HepG2 (cell line): Measurements from ENCODE around the gene RPL5. TPM values are rescaled to one million over a fixed set of nuclear protein-coding genes. Genes with fewer than 3 reads are reported as not detected.
A peak's percentile ranks its signal among the peaks of the same experiment; 100 is the strongest.

Source experiments
- AKAP8 ChIP-seq: sonication (generic); formaldehyde crosslinking; IDR thresholded peaks from 2 replicates; pipeline ENCODE4 v1.5.1; 2020; ENCODE audit warnings: mild to moderate bottlenecking, missing genetic modification reagents
- ARHGAP35 ChIP-seq: sonication (generic); formaldehyde crosslinking; IDR thresholded peaks from 2 replicates; pipeline ENCODE4 v1.9.0; 2022; ENCODE audit warnings: mild to moderate bottlenecking, inconsistent platforms, moderate library complexity, missing genetic modification reagents, borderline replicate concordance
- FOXK1 ChIP-seq: sonication (generic); formaldehyde crosslinking; IDR thresholded peaks from 2 replicates; pipeline ENCODE4 v1.4.0; 2020; ENCODE audit warnings: low read depth, missing genetic modification reagents, borderline replicate concordance
- GATAD2A ChIP-seq: IDR thresholded peaks from 2 replicates; pipeline ENCODE4 v1.6.1; 2016
- MAF1 ChIP-seq: sonication (generic); formaldehyde crosslinking; IDR thresholded peaks from 2 replicates; pipeline ENCODE4 v1.5.0; 2020; ENCODE audit warnings: missing genetic modification reagents, borderline replicate concordance
- MYNN ChIP-seq: sonication (generic); formaldehyde crosslinking; IDR thresholded peaks from 2 replicates; pipeline ENCODE4 v1.4.0; 2020; ENCODE audit warnings: mild to moderate bottlenecking, low read depth, missing genetic modification reagents
- NCOR1 ChIP-seq: fragments of 200-600 bp; sonication (generic); IDR thresholded peaks from 2 replicates; pipeline ENCODE4 v1.7.0; 2017; ENCODE audit warnings: antibody characterized with exemption, low read length, borderline replicate concordance
- NFIC ChIP-seq: IDR thresholded peaks from 2 replicates; pipeline ENCODE4 v1.6.1; 2012; ENCODE audit warnings: mild to moderate bottlenecking, low read length, inconsistent platforms
- NFYB ChIP-seq: sonication (generic); formaldehyde crosslinking; IDR thresholded peaks from 2 replicates; pipeline ENCODE4 v1.4.0; 2020; ENCODE audit warnings: missing genetic modification reagents
- POGZ ChIP-seq: sonication (generic); formaldehyde crosslinking; IDR thresholded peaks from 2 replicates; pipeline ENCODE4 v1.4.0; 2020; ENCODE audit warnings: mild to moderate bottlenecking, missing genetic modification reagents
- REPIN1 ChIP-seq: sonication (generic); formaldehyde crosslinking; IDR thresholded peaks from 2 replicates; pipeline ENCODE4 v1.8.0; 2022; ENCODE audit warnings: missing genetic modification reagents, low read depth, mild to moderate bottlenecking, borderline replicate concordance
- SAP130 ChIP-seq: IDR thresholded peaks from 2 replicates; pipeline ENCODE4 v1.6.1; 2016; ENCODE audit warnings: low read depth
- SMAD9 ChIP-seq: sonication (generic); formaldehyde crosslinking; IDR thresholded peaks from 2 replicates; pipeline ENCODE4 v1.5.1; 2020; ENCODE audit warnings: mild to moderate bottlenecking, missing genetic modification reagents
- SMC3 ChIP-seq: IDR thresholded peaks from 2 replicates; pipeline ENCODE4 v1.6.1; 2011; ENCODE audit warnings: low read length, improper control_type of control experiment
- SNAPC2 ChIP-seq: sonication (generic); formaldehyde crosslinking; IDR thresholded peaks from 2 replicates; pipeline ENCODE4 v1.8.1; 2022; ENCODE audit warnings: mild to moderate bottlenecking, missing genetic modification reagents
- ZNF331 ChIP-seq: sonication (generic); formaldehyde crosslinking; IDR thresholded peaks from 2 replicates; pipeline ENCODE4 v1.4.0; 2020; ENCODE audit warnings: missing genetic modification reagents
- ZNF567 ChIP-seq: sonication (generic); formaldehyde crosslinking; IDR thresholded peaks from 2 replicates; pipeline ENCODE4 v1.8.1; 2023; ENCODE audit warnings: mild to moderate bottlenecking, missing genetic modification reagents, borderline replicate concordance
- polyA plus RNA-seq, 8 experiments: library from polyadenylated mRNA; depleted of rRNA in 3 of 8; stranded (reverse) in 7 of 8; unstranded in 1 of 8; fragments of >200 nt; fragmentation: Illumina TruSeq in 4 of 8; extraction: Trizol in 4 of 8; gene quantifications; 2 replicates each; pipeline versions ENCODE4 v1.2.1 to v1.2.3, GENCODE V29; 2011 to 2016; ENCODE audit warnings: low read depth in 4 of 8, missing spikeins in 1 of 8, mixed read lengths in 1 of 8; ENCODE audit not compliant: insufficient read depth in 1 of 8
- total RNA-seq, 5 experiments: library from RNA; depleted of rRNA; stranded (reverse); fragments of >200 nt; fragmentation: Illumina TruSeq; extraction: Trizol; gene quantifications; 2 replicates each; pipeline ENCODE4 v1.2.3, GENCODE V29; 2016; ENCODE audit warnings: low read depth in 1 of 5
- TF ChIP-seq, protein P1 (sequence below): IDR thresholded peaks from 2 replicates; pipeline ENCODE4 v1.6.1; 2016; ENCODE audit warnings: low read depth
- TF ChIP-seq, protein P2 (sequence below): sonication (generic); formaldehyde crosslinking; IDR thresholded peaks from 2 replicates; pipeline ENCODE4 v1.4.0; 2020; ENCODE audit warnings: missing genetic modification reagents
- TF ChIP-seq, protein P3 (sequence below): sonication (generic); formaldehyde crosslinking; IDR thresholded peaks from 2 replicates; pipeline ENCODE4 v1.8.1; 2023; ENCODE audit warnings: mild to moderate bottlenecking, missing genetic modification reagents
- TF ChIP-seq, protein P4 (sequence below): IDR thresholded peaks from 2 replicates; pipeline ENCODE4 v1.6.1; 2016; ENCODE audit warnings: mild to moderate bottlenecking
- TF ChIP-seq, protein P5 (sequence below): sonication (generic); formaldehyde crosslinking; IDR thresholded peaks from 2 replicates; pipeline ENCODE4 v1.4.0; 2020; ENCODE audit warnings: mild to moderate bottlenecking, missing genetic modification reagents, borderline replicate concordance

The RPL5 gene
- total and polyA plus RNA-seq, 2 of the 13 experiments (the other 11 are each of a cell fraction or from before 2014, with no cell fraction given) = 2,304 to 2,520 TPM

DNA sequence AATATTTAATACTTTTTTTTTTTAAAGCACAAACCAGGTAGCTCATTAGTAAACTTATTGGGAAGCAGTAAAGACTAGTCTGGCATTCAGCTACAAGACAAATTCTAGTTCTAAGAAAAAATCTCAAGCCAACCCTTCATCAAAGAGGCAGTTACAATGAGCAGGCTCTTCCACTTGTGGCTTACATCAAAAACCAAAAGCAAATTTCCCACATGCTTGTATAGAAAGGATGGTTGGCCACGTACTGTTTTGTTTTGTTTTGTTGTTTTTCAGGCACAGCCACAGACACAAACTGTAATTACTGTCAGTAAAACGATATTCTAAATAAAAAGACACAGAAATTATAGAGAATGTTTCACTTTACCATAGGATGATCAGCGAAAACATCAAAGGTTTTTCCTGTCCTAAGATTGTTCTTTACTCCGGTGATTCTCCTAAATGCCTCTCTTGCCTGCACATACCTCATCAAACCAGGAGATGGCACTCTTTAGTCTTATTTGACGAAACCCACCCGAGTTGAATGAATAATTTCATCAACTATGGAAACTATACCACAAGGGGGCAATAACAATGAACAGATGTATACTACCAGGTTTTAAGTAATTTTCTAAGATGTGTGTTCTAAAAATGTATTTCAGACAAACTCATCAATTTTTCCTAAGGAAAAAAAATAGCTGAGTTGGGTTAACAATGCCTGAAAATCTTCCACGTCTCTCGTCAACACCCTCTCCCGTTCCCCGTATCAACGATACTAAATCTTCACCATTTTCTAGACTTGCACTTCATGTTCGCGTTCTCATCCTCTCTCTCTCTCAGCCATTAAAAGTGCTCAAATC is 26.9 kb downstream of the RPL5 start (continued):
- TF ChIP-seq, protein P1, sequence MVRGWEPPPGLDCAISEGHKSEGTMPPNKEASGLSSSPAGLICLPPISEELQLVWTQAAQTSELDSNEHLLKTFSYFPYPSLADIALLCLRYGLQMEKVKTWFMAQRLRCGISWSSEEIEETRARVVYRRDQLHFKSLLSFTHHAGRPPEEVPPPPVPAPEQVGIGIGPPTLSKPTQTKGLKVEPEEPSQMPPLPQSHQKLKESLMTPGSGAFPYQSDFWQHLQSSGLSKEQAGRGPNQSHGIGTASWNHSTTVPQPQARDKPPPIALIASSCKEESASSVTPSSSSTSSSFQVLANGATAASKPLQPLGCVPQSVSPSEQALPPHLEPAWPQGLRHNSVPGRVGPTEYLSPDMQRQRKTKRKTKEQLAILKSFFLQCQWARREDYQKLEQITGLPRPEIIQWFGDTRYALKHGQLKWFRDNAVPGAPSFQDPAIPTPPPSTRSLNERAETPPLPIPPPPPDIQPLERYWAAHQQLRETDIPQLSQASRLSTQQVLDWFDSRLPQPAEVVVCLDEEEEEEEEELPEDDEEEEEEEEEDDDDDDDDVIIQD (CRISPR knock-in tag) = 0 out of 2 replicates have a peak, but pooled peaks have one; percentile 24
- no peak for TF ChIP-seq ZNF567 (CRISPR knock-in tag)
- TF ChIP-seq AKAP8 = no peak
- TF ChIP-seq, protein P2, sequence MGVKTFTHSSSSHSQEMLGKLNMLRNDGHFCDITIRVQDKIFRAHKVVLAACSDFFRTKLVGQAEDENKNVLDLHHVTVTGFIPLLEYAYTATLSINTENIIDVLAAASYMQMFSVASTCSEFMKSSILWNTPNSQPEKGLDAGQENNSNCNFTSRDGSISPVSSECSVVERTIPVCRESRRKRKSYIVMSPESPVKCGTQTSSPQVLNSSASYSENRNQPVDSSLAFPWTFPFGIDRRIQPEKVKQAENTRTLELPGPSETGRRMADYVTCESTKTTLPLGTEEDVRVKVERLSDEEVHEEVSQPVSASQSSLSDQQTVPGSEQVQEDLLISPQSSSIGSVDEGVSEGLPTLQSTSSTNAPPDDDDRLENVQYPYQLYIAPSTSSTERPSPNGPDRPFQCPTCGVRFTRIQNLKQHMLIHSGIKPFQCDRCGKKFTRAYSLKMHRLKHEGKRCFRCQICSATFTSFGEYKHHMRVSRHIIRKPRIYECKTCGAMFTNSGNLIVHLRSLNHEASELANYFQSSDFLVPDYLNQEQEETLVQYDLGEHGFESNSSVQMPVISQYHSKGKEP (CRISPR knock-in tag) = no peak
- TF ChIP-seq SMAD9 (CRISPR knock-in tag) = no peak
- TF ChIP-seq SAP130 (CRISPR knock-in tag) = peak; percentile 37; the same call in 1 of the 2 replicates
- no peak for TF ChIP-seq SNAPC2 (CRISPR knock-in tag)
- peak; percentile 99 for TF ChIP-seq SMC3
- no peak for TF ChIP-seq POGZ (CRISPR knock-in tag)
- TF ChIP-seq FOXK1 (CRISPR knock-in tag) = no peak
- TF ChIP-seq NFIC = no peak
- TF ChIP-seq, protein P3, sequence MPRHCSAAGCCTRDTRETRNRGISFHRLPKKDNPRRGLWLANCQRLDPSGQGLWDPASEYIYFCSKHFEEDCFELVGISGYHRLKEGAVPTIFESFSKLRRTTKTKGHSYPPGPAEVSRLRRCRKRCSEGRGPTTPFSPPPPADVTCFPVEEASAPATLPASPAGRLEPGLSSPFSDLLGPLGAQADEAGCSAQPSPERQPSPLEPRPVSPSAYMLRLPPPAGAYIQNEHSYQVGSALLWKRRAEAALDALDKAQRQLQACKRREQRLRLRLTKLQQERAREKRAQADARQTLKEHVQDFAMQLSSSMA (CRISPR knock-in tag) = no peak
- TF ChIP-seq MAF1 (CRISPR knock-in tag) = no peak
- TF ChIP-seq NCOR1 = no peak
- TF ChIP-seq ARHGAP35 (CRISPR knock-in tag) = no peak
- TF ChIP-seq, protein P4, sequence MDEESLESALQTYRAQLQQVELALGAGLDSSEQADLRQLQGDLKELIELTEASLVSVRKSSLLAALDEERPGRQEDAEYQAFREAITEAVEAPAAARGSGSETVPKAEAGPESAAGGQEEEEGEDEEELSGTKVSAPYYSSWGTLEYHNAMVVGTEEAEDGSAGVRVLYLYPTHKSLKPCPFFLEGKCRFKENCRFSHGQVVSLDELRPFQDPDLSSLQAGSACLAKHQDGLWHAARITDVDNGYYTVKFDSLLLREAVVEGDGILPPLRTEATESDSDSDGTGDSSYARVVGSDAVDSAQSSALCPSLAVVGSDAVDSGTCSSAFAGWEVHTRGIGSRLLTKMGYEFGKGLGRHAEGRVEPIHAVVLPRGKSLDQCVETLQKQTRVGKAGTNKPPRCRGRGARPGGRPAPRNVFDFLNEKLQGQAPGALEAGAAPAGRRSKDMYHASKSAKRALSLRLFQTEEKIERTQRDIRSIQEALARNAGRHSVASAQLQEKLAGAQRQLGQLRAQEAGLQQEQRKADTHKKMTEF (CRISPR knock-in tag) = 0 out of 2 replicates have a peak, but pooled peaks have one; percentile 48
- TF ChIP-seq MYNN = no peak
- 0 out of 2 replicates have a peak, but pooled peaks have one; percentile 43 for TF ChIP-seq ZNF331 (CRISPR knock-in tag)
- TF ChIP-seq REPIN1 (CRISPR knock-in tag) = 0 out of 2 replicates have a peak, but pooled peaks have one; percentile 17
- TF ChIP-seq, protein P5, sequence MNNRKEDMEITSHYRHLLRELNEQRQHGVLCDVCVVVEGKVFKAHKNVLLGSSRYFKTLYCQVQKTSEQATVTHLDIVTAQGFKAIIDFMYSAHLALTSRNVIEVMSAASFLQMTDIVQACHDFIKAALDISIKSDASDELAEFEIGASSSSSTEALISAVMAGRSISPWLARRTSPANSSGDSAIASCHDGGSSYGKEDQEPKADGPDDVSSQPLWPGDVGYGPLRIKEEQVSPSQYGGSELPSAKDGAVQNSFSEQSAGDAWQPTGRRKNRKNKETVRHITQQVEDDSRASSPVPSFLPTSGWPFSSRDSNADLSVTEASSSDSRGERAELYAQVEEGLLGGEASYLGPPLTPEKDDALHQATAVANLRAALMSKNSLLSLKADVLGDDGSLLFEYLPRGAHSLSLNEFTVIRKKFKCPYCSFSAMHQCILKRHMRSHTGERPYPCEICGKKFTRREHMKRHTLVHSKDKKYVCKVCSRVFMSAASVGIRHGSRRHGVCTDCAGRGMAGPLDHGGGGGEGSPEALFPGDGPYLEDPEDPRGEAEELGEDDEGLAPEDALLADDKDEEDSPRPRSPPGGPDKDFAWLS = no peak
- TF ChIP-seq NFYB (CRISPR knock-in tag) = no peak
- TF ChIP-seq GATAD2A (CRISPR knock-in tag) = peak; percentile 76
